Stimulated activated CD4-positive, alpha-beta T cell treated with anti-CD3 and anti-CD28 coated beads, Interleukin-2, amount 100 ng/mL, for 24 hours (primary cell): ENCODE results near the gene DMRTC2.

ENCODE experiments used
- DNase-seq, 2 donors: peaks; one replicate each; pipeline ENCODE4 v3.0.0-alpha.2; 2020

Gene DMRTC2

GRCh38 chr19:41845001-41845050 lies at the start of gene DMRTC2:
Gene DMRTC2, plus strand, starts transcription at chr19:41845042. Its CDS starts 2,387 bp downstream, at chr19:41847429.
- no peak for DNase-seq

GRCh38 chr19:41796362-41796761 lies 48.5 kb upstream of the DMRTC2 start, which contains the start of gene CEACAM3:
Gene CEACAM3, plus strand, starts transcription at chr19:41796587. Its CDS starts 91 bp downstream, at chr19:41796678.
- DNase-seq = no peak

GRCh38 chr19:41796901-41797300 lies 47.9 kb upstream of the DMRTC2 start:
- no peak for DNase-seq

GRCh38 chr19:41799444-41800000 lies 45.3 kb upstream of the DMRTC2 start:
- DNase-seq = no peak

GRCh38 chr19:41801031-41801430 lies 43.8 kb upstream of the DMRTC2 start:
- DNase-seq = no peak

GRCh38 chr19:41801792-41802211 lies 43.0 kb upstream of the DMRTC2 start:
- DNase-seq = no peak

- DNase-seq = no peak
Measured at GRCh38 chr19:41802770-41803169, 42.1 kb upstream of the DMRTC2 start.

GRCh38 chr19:41804336-41804735 lies 40.5 kb upstream of the DMRTC2 start:
- no peak for DNase-seq

GRCh38 chr19:41807176-41807575 lies 37.7 kb upstream of the DMRTC2 start:
- DNase-seq = no peak

GRCh38 chr19:41808663-41809566 lies 35.9 kb upstream of the DMRTC2 start:
- no peak for DNase-seq

GRCh38 chr19:41810301-41810700 lies 34.5 kb upstream of the DMRTC2 start:
- no peak for DNase-seq

GRCh38 chr19:41811036-41811435 lies 33.8 kb upstream of the DMRTC2 start:
- DNase-seq = no peak

GRCh38 chr19:41811981-41812380 lies 32.9 kb upstream of the DMRTC2 start:
- DNase-seq = no peak

GRCh38 chr19:41813911-41814310 lies 30.9 kb upstream of the DMRTC2 start:
- DNase-seq = no peak

- no peak for DNase-seq
Measured at GRCh38 chr19:41815301-41815700, 29.5 kb upstream of the DMRTC2 start.

- no peak for DNase-seq
Measured at GRCh38 chr19:41816761-41817160, 28.1 kb upstream of the DMRTC2 start.

GRCh38 chr19:41821003-41821735 lies 23.7 kb upstream of the DMRTC2 start:
- peak; percentile 30 to 53 for DNase-seq

- no peak for DNase-seq
Measured at GRCh38 chr19:41837981-41838708, 6.7 kb upstream of the DMRTC2 start.

- no peak for DNase-seq
Measured at GRCh38 chr19:41839211-41839610, 5.6 kb upstream of the DMRTC2 start.

GRCh38 chr19:41843371-41843770 lies 1.5 kb upstream of the DMRTC2 start:
- DNase-seq = no peak

GRCh38 chr19:41844601-41845000 lies 241 bp upstream of the DMRTC2 start, which contains the start of gene LYPD4:
Gene LYPD4, minus strand, starts transcription at chr19:41844683. Its CDS starts 5,398 bp downstream, at chr19:41839285.
- no peak for DNase-seq

- no peak for DNase-seq
Measured at GRCh38 chr19:41845051-41845590, 279 bp downstream of the DMRTC2 start.
